Panc1 (cell line): ENCODE results near the gene DOCK1.

Experiments used
- POLR2AphosphoS5 ChIP-seq: IDR thresholded peaks from 2 replicates; pipeline ENCODE4 v1.6.1; 2012; ENCODE audit warnings: mild to moderate bottlenecking, low read depth, low read length, moderate library complexity
- REST ChIP-seq, 2 experiments: IDR thresholded peaks; 2 replicates each; pipeline ENCODE4 v1.6.1; 2011 to 2012; ENCODE audit warnings: low read depth in 2 of 2, control low read depth in 1 of 2, low read length in 1 of 2, mild to moderate bottlenecking in 1 of 2, moderate library complexity in 1 of 2; ENCODE audit not compliant: insufficient read depth in 1 of 2
- SIN3A ChIP-seq: IDR thresholded peaks from 2 replicates; pipeline ENCODE4 v1.6.1; 2012; ENCODE audit warnings: low read depth, mild to moderate bottlenecking, low read length, moderate library complexity, borderline replicate concordance; ENCODE audit not compliant: insufficient read depth
- TF ChIP-seq, protein P1 (sequence below): fragments of 450-650 bp; IDR thresholded peaks from 2 replicates; pipeline ENCODE4 v1.5.1; 2017; ENCODE audit warnings: mild to moderate bottlenecking

GRCh38 chr10:127102176-127102575 lies 196.9 kb downstream of the DOCK1 start:
- no peak for TF ChIP-seq POLR2AphosphoS5
- TF ChIP-seq REST (IDR thresholded peaks at IDR 0.05; ENCODE audit: insufficient read depth in 1 of 2, low read depth in 2 of 2, low read length in 1 of 2) = no peak
- TF ChIP-seq, protein P1, sequence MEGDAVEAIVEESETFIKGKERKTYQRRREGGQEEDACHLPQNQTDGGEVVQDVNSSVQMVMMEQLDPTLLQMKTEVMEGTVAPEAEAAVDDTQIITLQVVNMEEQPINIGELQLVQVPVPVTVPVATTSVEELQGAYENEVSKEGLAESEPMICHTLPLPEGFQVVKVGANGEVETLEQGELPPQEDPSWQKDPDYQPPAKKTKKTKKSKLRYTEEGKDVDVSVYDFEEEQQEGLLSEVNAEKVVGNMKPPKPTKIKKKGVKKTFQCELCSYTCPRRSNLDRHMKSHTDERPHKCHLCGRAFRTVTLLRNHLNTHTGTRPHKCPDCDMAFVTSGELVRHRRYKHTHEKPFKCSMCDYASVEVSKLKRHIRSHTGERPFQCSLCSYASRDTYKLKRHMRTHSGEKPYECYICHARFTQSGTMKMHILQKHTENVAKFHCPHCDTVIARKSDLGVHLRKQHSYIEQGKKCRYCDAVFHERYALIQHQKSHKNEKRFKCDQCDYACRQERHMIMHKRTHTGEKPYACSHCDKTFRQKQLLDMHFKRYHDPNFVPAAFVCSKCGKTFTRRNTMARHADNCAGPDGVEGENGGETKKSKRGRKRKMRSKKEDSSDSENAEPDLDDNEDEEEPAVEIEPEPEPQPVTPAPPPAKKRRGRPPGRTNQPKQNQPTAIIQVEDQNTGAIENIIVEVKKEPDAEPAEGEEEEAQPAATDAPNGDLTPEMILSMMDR = no peak
- no peak for TF ChIP-seq SIN3A
